Measurements from ENCODE around the gene GPAM.
"Not testable (repeated sequence)": the region's sequence is repeated elsewhere in the genome, so short reads cannot be mapped to it uniquely, and the experiment has no call there.

Gene GPAM, protein sequence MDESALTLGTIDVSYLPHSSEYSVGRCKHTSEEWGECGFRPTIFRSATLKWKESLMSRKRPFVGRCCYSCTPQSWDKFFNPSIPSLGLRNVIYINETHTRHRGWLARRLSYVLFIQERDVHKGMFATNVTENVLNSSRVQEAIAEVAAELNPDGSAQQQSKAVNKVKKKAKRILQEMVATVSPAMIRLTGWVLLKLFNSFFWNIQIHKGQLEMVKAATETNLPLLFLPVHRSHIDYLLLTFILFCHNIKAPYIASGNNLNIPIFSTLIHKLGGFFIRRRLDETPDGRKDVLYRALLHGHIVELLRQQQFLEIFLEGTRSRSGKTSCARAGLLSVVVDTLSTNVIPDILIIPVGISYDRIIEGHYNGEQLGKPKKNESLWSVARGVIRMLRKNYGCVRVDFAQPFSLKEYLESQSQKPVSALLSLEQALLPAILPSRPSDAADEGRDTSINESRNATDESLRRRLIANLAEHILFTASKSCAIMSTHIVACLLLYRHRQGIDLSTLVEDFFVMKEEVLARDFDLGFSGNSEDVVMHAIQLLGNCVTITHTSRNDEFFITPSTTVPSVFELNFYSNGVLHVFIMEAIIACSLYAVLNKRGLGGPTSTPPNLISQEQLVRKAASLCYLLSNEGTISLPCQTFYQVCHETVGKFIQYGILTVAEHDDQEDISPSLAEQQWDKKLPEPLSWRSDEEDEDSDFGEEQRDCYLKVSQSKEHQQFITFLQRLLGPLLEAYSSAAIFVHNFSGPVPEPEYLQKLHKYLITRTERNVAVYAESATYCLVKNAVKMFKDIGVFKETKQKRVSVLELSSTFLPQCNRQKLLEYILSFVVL

DNA sequence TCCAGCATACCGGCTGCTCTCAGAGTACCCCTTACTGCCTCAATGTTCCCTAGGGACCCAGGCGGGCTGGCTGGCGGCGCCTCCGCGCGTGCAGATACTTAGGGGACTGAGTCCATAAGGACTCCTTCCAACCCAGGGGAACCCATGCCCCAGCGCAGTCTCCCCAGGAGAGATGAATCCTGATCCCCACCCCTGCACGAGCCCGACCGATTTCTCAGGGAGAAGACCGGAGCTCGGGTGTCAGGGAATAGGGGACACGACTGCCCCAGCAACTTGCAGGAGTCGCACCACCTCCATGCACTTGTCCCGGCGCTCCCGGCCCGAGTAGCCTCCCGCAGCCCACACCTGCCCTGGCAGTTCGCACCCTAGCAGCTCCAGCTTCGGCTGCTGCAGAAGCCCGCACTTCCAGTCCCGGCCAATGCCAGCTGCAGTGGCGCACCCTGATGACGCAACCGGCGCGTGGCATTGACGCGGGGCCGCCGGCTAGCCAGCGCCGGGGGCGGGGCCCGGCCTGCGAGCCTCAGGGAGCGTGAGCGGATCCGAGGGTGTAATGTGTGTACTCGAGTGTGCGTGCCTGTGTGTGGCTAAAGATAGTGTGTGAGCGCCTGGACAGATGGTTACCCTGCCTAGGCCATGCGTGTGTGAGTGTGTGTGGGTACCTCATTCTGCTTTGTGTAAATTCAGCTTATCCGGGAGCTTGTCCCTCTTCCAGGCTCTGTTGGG is at the start of gene GPAM:
Gene GPAM (minus strand): TSS at position 437 of the 723 bp plus-strand sequence. CDS start 1,981 bp downstream, outside the sequence.
- peak; percentile 91 for DNase-seq (ENCODE audit: low spot score)

DNA sequence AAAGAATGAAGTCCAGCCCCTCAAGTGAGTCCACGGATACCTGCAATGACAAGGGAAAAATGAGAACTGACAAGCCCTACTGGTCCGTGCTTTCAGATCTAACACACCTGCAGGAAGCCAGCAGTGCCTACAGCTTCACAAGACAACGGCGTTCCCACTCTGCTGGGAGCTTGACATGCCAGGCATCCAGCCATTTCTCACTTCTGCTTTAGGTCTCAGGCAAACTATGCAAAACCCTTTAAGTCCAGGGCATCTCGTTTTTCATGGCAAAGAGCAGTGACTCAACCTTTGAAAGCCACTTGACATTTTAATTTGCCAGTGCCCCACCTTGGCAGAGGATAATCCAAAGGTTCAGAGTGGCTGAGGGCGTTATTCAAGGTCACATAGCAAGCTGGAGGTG is 49.1 kb upstream of the GPAM start:
- no peak for DNase-seq (ENCODE audit: low spot score)

DNA sequence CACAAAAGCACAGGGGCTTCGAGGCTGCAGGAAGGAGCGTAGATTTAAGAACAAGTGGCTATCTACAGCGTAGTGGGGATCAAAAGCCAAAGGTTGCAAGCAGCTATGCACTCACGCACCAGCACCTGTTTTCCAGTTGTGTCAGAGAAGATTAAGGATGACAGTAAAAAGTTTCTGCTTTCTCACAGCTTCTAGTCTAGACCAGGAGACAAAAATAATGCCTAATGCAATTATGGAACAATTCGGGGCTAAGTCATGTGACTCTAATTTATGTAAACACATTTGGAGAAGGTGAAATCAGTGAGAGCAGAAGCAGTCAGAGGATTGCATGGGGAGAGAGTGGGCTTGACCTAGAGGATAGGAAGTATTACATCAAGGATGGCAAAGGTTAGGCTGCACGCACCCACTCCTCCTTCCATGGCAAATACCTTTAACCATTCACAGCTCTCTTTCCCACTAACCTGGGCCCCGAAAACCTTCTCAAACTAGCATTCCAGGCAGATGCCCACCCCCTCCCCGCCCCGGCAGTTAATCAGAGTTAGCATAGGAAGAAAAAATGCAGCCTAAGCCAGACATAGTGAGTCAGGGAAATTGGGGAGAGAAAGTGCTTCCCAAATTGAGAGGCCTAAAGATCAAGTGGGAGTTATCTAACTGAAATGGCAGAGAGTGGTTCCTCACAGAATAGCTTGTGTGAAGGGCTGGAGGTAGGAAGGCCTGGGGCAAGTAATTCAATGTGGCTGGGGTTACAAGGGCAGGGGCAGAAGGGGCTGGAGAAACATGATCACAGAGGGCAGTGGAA is 48.2 kb upstream of the GPAM start:
- DNase-seq (ENCODE audit: low spot score) = no peak

DNA sequence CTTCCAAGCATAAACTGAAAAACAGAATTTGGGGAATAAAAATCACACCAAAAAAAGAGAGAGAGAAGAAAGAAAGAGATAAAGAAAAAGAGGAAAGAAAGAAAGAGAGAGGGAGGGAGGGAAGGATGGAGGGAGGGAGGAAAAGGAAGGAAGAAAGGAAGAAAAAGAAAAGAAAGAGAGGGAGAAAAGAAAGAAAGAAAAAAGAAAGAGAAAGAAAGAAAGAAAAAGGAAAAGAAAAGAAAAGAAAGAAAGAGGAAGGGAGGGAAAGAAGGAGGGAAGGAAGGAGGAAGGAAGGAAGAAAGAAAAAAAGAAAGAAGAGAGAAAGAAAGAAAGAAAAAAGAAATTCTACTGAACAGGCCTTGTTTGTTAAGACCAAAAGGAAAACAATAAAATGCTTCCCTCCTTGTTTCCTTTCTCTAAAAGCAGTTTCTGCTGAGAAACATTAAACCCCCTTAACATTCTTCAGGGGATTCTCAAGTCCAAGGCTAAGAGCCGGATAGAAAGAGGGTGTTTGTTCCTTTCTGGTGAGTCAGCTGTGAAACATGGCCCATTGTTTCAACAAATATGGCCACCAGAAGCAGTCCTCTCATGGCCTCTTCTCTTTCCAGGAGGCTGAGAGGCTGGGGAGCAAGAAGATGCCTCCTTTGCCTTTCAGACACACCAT is 46.9 kb upstream of the GPAM start:
- no peak for DNase-seq (ENCODE audit: low spot score)

DNA sequence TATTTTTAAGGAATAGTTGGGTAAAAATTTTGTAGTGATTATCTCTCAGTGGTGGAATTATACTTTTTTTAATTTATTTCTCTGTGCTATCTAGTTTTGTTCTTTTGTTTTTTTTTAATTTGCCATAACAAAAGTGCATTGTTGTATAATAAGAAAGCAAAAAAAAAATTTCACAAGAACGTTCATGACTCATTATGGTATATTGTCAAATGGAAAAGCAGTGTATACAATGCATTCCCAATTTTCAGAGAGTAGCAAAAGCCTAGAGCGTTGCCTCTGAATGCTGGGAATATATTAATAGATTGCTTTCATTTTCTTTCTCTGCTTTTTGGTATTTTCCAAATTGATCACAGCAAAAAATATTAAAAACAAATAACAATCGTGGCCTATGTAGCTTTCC is 46.3 kb upstream of the GPAM start:
- no peak for DNase-seq (ENCODE audit: low spot score)

DNA sequence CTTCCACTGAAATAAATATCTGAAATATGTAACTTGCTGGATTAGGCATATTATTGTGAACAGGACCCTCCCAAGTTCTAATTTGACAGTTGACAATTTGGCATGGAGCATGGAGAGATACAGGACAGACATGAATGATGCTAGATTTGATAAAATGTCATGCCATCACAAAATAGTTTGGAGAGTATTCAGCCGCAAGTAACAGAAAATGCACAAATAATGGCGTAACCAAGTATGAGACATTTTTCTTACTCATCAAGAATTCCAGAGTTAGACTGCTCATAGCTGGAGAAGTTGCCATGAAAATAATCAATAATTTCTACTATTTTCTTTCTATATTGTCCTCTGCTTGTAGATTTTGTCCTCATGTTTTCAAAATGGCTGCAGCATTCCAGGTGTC is 45.5 kb upstream of the GPAM start:
- no peak for DNase-seq (ENCODE audit: low spot score)

DNA sequence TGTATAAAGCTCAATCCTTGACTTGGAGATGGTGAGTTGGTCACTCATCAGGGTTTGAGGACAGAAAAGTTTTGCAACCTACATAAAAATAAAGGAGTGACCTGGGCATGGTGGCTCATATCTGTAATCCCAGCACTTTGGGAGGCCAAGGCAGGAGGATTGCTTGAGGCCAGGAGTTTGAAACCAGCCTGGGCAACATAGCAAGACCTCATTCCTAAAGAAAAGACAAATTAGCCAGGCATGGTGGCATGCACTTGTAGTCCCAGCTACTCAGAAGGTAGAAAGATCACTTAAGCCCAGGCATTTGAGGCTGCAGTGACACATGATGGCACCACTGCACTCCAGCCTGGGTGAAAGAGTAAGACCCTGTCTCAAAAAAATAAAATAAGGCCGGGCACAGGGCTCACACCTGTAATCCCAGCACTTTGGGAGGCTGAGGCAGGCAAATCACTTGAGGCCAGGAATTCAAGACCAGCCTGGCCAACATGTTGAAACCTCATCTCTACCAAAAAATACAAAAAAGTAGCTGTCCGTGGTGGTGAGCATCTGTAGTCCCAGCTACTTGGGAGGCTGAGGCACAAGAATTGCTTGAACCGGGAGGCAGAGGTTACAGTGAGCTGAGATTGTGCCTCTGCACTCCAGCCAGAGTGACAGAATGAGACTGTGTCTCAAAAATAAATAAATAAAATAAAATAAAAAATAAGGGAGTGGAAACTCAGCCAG is 45.0 kb upstream of the GPAM start:
- DNase-seq (ENCODE audit: low spot score) = not testable (repeated sequence)

DNA sequence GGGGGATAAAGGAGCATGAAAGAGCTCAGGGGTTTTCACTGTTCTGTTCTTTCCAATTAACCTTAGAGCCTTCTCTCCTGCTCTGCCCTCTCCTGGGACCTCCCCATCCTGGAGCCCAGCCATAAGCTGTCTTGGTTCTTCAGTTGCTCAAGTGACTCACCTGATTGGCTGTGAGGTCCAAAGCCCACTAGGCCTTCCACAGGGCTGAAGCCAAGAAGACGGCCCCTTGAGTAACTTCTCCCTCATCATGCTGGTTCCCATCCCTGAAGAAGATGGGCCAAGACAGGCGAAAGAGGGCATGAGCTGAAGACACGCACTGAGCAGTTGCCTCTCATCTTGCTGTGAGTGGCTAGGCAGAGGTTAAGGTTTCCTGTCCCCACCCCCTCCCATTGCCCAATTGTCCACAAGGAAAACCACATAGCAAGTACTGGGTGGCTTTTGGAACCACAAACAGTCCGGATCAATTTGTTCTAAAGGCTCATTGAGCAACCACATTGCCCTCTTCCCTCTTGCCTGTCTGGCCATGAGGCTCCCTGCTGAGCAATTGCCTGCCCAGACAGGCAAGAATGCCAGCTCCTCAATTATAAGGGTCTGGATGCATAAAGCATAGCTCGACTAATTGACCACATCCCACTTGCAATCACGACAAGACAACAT is 43.9 kb upstream of the GPAM start:
- no peak for DNase-seq (ENCODE audit: low spot score)

DNA sequence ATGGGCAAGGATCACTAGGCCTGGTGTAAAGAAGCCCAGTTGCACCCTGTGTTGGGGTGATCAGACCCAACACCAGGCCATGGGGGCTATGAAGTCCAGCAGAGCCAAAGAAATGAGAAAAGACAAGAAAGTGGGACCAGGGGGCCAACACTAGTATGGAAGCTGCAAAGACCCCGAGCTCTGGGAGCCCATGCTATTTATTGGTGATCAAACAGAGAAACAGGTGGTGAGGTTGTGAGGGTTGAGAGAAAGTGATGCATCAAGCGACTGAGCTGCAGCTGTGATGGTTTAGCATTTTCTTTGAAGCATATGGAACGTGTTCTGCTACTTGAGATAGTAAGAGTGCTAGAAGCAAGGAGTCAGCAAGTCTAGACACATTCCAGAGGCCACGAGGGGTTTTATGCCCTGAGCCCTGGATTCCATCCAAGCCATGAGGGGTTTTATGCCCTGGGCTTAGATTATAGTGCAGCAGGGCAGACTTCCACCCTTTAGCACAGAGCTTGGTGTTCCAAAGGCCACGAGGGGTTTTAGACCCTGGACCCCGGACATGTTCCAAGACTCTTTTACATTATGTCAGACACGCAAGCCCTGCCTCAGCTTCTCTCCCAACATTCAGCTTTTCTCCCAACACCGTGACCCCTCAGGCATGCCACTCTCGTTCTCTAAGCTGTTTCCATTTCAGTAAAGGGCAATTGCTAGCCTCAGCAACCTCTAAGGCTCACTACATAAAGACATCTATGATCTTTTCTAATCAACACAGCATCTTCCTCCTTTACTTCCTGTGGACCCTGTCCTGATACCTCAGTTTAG is 43.1 kb upstream of the GPAM start:
- DNase-seq (ENCODE audit: low spot score) = no peak

DNA sequence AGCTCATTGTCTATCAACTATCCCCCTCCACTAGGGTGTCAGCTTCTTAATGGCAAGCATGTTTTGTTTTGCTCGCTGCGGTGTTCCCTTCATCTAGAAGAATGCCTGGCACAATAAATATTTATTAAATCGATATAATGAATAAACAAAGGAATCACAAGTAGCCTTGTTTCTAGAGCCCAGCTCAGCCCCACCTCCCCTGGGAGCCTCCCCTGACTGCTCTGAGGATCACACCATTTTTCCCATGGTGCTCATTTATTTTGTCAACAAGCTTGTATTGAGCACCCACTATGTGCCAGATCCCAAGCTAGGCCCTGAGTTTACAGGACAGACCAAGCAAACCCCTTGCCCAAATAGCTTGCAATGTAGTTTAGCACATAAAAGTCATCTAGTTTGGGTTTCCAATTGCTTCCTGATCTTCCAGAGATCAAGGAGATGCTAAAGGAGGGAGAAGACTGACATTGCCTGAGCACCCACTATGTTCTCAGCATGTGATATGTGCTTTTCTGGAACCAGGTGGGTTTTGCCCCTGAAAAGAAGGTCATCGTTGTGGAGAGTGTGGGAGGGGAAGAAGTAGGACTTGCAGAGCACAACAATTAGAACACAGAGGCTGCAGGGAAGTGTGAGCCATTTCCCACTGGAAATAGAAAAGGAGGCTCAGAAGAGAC is 42.3 kb upstream of the GPAM start:
- DNase-seq (ENCODE audit: low spot score) = no peak

DNA sequence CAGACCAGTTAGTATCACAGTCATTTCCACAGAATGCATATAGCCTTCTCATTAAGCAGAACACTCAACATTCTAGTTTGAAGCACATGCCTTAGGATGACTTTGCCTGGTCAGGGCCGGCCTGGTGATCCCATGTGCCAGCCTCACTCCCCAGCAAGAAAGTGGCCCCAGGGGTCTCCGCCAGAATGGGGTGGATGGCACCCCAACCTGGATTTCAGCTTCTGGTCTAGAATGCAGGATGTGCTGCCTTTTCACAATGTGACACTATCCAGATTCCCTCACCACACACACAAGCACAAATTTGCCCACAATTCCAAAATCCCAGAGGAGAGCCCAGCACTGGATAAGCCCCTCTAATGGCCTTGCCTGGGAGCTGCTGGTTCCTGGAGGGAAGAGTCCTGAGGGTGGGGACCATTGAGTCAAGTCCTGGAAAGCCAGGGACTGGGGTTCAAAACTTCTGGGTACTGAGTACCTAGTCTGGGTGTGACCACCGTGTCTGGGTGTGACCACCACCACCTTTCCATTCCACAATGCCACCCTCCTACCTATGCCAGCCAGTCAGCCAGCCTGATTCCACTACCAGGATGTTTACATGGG is 41.5 kb upstream of the GPAM start:
- no peak for DNase-seq (ENCODE audit: low spot score)

DNA sequence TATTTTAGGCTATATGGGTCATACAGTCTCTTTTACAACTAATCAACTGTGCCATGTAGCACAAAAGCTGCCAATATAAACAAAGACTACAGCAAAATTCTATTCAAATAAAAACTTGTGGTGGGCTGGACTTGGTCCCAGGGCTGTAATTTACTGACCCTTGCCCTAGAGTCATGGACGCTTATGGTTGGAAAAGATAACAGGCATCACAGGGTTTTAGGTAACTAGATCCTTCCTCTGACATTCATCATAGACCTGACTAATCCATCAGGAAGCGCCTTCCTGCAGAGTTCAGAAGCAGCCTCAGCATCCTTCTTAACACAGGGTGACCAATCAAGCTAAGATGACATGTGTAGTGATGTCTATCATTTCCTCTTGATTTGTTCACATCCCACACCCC is 40.2 kb upstream of the GPAM start:
- no peak for DNase-seq (ENCODE audit: low spot score)

DNA sequence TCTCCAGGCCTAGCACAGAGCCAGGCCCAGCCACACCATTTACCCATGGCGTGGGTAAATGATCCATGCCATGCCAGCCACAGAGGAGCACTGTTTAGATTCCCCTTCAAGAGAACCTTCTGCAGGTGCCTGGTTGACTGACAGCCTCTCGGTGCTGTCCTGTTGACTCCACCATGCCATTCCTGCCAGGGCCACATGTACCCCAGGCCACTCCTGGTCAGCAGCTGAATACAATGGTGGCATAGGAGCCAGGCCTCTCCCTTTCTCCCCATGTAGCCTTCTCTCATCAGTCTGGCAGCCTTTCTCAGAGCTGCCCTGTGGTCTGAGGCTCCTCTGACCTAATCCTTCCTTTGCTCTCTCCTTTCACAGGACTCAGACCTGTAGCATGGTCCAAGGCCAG is 39.2 kb upstream of the GPAM start:
- no peak for DNase-seq (ENCODE audit: low spot score)

DNA sequence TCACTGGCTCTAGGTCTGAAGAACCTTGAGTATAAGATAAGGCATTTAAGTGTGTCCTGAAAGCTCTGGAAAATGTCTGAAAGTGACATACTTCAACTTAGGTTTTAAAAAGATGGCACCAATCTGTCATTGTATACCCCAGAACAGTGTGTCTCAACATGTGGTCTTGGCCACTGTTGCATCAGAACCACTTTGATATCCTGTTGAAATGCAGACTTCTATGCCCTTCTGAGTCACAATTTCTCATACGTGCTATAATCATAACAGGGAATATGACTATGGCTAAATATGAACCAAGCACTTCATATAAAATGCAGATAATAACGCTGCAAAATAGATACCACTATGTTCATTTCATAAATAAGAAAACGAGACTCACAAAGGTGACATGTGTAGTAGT is 38.0 kb upstream of the GPAM start:
- no peak for DNase-seq (ENCODE audit: low spot score)

DNA sequence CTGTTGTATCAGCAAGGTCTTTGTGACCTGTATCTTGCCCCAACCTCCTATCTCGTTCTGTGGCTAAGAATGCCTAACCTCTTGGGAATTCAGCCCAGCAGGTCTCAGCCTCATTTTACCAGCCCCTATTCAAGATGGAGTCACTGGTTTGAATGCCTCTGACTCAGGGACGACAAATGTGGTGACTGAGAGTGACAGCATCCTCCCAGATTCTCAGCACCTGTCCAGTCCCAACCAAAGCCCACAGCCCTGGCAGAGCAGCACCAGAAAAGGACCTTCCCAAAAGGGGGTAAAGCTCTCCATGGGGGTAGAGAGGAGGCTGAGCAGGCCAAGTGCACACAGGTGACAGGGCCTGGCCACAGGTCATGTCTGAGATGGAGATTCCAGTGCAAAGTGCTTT is 35.4 kb upstream of the GPAM start:
- DNase-seq (ENCODE audit: low spot score) = no peak

DNA sequence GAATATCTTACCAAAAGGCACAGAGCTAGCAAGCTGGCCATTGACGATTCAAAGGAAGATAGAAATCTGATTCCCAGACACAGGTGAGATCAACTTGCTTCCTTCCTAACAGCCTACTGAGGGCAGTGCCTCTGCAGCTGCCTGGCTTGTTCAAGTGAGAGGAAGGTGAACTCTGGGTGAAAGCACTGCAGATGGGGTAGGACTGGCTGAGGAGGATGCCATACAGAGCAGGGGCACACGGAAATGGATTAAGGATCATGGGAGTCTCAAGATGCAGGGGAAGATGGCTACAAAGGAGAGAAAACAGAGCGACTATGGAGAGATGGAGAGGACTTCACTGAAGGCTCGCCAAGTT is 34.4 kb upstream of the GPAM start:
- no peak for DNase-seq (ENCODE audit: low spot score)

DNA sequence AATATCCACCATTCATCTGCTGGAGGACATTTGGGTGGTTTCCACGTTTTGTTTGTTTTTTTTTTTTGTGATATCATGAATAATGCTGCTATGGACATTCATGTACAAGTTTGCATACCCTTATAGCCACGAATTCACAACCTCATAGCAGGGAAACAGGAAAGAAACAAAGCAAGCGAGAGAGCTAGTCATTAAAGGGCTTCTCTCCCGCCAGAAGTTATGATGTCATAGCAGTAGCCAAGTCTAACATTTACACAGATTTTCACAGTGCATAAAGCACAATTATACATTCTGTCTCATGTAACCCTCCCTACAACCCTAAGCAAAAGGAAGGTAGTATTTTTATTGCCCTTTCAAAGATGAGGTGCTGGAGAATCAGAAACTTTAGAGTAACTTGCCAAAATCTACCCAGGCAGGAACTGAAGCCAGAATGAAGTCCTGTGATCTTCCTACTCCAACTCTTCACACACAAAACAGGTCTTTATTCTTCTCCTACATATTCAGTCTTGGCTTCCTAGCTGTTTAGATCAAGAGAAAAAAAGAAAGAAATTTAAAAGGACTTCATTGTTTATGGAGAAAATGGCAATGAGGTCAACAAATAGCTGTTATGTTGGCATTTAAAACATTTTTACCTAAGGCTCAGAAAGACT is 33.9 kb upstream of the GPAM start:
- no peak for DNase-seq (ENCODE audit: low spot score)

DNA sequence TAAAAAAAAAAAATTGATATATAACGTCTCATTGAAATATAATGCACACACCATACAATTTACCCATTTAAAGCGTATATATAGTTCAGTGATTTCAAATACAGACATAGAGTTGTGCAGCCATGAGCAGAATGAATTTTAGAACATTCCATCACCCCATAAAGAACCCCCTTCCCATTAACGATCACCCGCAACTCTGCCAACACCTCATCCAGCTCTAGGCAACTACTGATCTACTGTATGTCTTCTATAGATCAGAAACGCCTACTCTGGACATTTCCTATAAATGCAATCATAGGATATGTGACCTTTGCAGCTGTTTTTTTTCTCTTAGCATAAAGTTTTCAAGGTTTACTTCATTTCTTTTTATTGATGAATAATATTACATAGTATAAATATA is 33.4 kb upstream of the GPAM start:
- no peak for DNase-seq (ENCODE audit: low spot score)

All from putamen (tissue), 1 donor.